ENCODE measurements around the gene PTPRD. TPM values are rescaled to one million over a fixed set of nuclear protein-coding genes. Genes with fewer than 3 reads are reported as not detected.

PTPRD gene
- total and polyA plus RNA-seq, 2 donors (not counting 1 experiment from before 2014, with no cell fraction given): not detected

DNA sequence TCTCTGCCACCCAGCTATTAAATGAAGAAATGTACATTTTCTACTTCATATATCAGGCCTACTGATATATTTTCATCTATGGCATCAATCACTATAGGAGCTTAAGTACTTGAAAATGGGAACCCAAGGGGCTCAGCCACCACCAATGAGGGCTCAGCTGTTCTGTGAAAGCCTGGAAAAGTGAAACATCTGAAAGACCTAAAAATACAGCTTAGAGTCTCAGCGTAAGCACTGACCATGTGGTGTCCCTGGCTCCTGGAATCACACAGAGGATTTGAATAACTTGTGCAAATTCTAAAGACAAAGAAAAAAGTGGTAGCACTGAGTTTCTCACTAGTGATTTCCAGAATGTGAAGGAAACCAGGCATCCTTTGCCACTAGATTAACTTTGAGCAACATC is 64.5 kb downstream of the PTPRD start:
- H2AFZ ChIP-seq (ENCODE audit: insufficient read depth, low read depth, low read length, poor library complexity, severe bottlenecking): no peak overlapping the region
- peaks cover 5% of the 10 kb centered on the region for H3K9me3 Mint-ChIP-seq (ENCODE audit: insufficient read depth)
- H3K4me3 ChIP-seq (ENCODE audit: control extremely low read depth in 1 of 5, extremely low read depth in 1 of 5, insufficient read depth in 1 of 5, low read depth in 2 of 5, low read length in 4 of 5): no peak overlapping the region
- no peak overlapping the region for H3K4me2 ChIP-seq (replicated peaks; ENCODE audit: low read depth, low read length, poor library complexity, severe bottlenecking)
- no peaks in the 10 kb centered on the region for H3K27me3 ChIP-seq (replicated peaks in 1 of 4; ENCODE audit: control extremely low read depth in 1 of 4, control insufficient read depth in 3 of 4, insufficient read depth in 4 of 4, low read length in 3 of 4)
- ATAC-seq (ENCODE audit: low read depth) (no peak), DNase-seq (no peak)
- peaks cover 0 to 2% (median 0%) of the 10 kb centered on the region in 3 donors for H3K9me3 ChIP-seq (ENCODE audit: control extremely low read depth in 1 of 3, control insufficient read depth in 2 of 3, insufficient read depth in 1 of 3, low read length in 2 of 3)
- H4K20me1 ChIP-seq (ENCODE audit: control insufficient read depth, insufficient read depth, low read length, poor library complexity, severe bottlenecking): no peaks in the 10 kb centered on the region
- H3K27me3 Mint-ChIP-seq: no peaks in the 10 kb centered on the region
- TF ChIP-seq, protein P1, sequence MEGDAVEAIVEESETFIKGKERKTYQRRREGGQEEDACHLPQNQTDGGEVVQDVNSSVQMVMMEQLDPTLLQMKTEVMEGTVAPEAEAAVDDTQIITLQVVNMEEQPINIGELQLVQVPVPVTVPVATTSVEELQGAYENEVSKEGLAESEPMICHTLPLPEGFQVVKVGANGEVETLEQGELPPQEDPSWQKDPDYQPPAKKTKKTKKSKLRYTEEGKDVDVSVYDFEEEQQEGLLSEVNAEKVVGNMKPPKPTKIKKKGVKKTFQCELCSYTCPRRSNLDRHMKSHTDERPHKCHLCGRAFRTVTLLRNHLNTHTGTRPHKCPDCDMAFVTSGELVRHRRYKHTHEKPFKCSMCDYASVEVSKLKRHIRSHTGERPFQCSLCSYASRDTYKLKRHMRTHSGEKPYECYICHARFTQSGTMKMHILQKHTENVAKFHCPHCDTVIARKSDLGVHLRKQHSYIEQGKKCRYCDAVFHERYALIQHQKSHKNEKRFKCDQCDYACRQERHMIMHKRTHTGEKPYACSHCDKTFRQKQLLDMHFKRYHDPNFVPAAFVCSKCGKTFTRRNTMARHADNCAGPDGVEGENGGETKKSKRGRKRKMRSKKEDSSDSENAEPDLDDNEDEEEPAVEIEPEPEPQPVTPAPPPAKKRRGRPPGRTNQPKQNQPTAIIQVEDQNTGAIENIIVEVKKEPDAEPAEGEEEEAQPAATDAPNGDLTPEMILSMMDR (IDR thresholded peaks at IDR 0.05): no peak
- H3K27ac Mint-ChIP-seq: no peak overlapping the region
- H3K4me1 ChIP-seq (ENCODE audit: control insufficient read depth in 2 of 2, insufficient read depth in 2 of 2, low read length in 2 of 2): no peaks in the 10 kb centered on the region
- intact Hi-C loops (cut with micrococcal nuclease): no loop called here
- no peak overlapping the region for H3K27ac ChIP-seq (ENCODE audit: low read length in 2 of 2)
- CTCF ChIA-PET: interaction anchor here (0.8 kb wide), 1 partner anchor 11 kb away, joined by 3 read pairs; no protein-coding TSS in a partner anchor
- H3K4me1 Mint-ChIP-seq: no peaks in the 10 kb centered on the region
- no peaks in the 10 kb centered on the region for H3K36me3 ChIP-seq (replicated peaks in 1 of 2; ENCODE audit: control extremely low read depth in 1 of 2, control insufficient read depth in 1 of 2, extremely low read depth in 1 of 2, insufficient read depth in 2 of 2, low read length in 1 of 2)
- no peak overlapping the region for H3K9ac ChIP-seq (ENCODE audit: low read length)
- POLR2A ChIA-PET: no interaction called here
- WGBS (ENCODE audit: insufficient coverage): 92% methylated on average over 1 of the region's 1 CpG
- H3K4me3 Mint-ChIP-seq: no peak overlapping the region
- no peaks in the 10 kb centered on the region for H3K79me2 ChIP-seq (ENCODE audit: control insufficient read depth, insufficient read depth, low read length)

DNA sequence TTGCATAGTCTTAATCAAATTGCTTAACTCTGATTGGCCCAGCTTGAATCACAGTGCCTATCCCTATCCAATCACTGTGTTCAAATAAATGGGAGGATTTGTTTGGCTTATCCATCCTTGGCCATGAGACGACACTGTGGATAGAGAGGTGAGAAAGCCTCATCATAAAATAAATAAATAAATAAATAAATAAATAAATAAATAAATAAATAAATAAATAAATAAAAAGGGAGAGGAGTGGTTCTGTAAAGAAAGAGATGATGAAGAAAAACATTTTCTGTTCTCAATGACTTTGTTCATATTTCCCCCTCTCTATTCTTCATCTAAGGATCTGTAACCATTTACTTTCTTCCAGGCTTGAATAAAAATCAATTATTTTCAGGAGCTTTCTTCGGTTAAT is 74.7 kb downstream of the PTPRD start:
- Mint-ChIP-seq H3K4me3 (no peak overlapping the region), H3K9me3 (ENCODE audit: insufficient read depth) (no peaks in the 10 kb centered on the region), H3K4me1 (no peaks in the 10 kb centered on the region), H3K27ac (no peak overlapping the region), H3K27me3 (no peaks in the 10 kb centered on the region)
- Histone ChIP-seq H3K4me2 (replicated peaks; ENCODE audit: low read depth, low read length, poor library complexity, severe bottlenecking) (no peak overlapping the region), H3K9ac (ENCODE audit: low read length) (no peak overlapping the region), H4K20me1 (ENCODE audit: control insufficient read depth, insufficient read depth, low read length, poor library complexity, severe bottlenecking) (no peaks in the 10 kb centered on the region), H3K36me3 (replicated peaks in 1 of 2; ENCODE audit: control extremely low read depth in 1 of 2, control insufficient read depth in 1 of 2, extremely low read depth in 1 of 2, insufficient read depth in 2 of 2, low read length in 1 of 2) (no peaks in the 10 kb centered on the region), H3K4me1 (ENCODE audit: control insufficient read depth in 2 of 2, insufficient read depth in 2 of 2, low read length in 2 of 2) (no peaks in the 10 kb centered on the region), H3K9me3 (ENCODE audit: control extremely low read depth in 1 of 3, control insufficient read depth in 2 of 3, insufficient read depth in 1 of 3, low read length in 2 of 3) (no peaks in the 10 kb centered on the region), H3K4me3 (ENCODE audit: control extremely low read depth in 1 of 5, extremely low read depth in 1 of 5, insufficient read depth in 1 of 5, low read depth in 2 of 5, low read length in 4 of 5) (no peak overlapping the region), H3K27ac (ENCODE audit: low read length in 2 of 2) (no peak overlapping the region), H2AFZ (ENCODE audit: insufficient read depth, low read depth, low read length, poor library complexity, severe bottlenecking) (no peak overlapping the region), H3K79me2 (ENCODE audit: control insufficient read depth, insufficient read depth, low read length) (no peaks in the 10 kb centered on the region), H3K27me3 (replicated peaks in 1 of 4; ENCODE audit: control extremely low read depth in 1 of 4, control insufficient read depth in 3 of 4, insufficient read depth in 4 of 4, low read length in 3 of 4) (no peaks in the 10 kb centered on the region)
- intact Hi-C loops (cut with micrococcal nuclease): no loop called here
- DNase-seq: no peak
- WGBS (ENCODE audit: insufficient coverage): no CpG with 5 or more reads among the region's 2 CpGs
- ChIA-PET POLR2A (no interaction called here), CTCF (no interaction called here)
- no peak for ATAC-seq (ENCODE audit: low read depth)
- TF ChIP-seq EZH2 (IDR thresholded peaks at IDR 0.05; ENCODE audit: borderline replicate concordance, insufficient read depth, low read depth, low read length, poor library complexity, severe bottlenecking): no peak
- TF ChIP-seq, protein P1 (IDR thresholded peaks at IDR 0.05): no peak

Measured in B cell (primary cell).